Ascending aorta (tissue), 2 donors: ENCODE measurements around the gene CCR7. TPM values are rescaled to one million over a fixed set of nuclear protein-coding genes. Genes with fewer than 3 reads are reported as not detected.

Source experiments
- DNase-seq, 2 donors: peaks; one replicate each; pipeline ENCODE4 v3.0.0-alpha.2; 2019; ENCODE audit warnings: low spot score in 2 of 2
- H3K27ac ChIP-seq, 2 donors: fragments of 200-600 bp; sonication (generic); one replicate each; pipeline ENCODE4 v1.5.1; 2016 to 2017; ENCODE audit warnings: mild to moderate bottlenecking in 1 of 2
- H3K27me3 ChIP-seq: fragments of 200-600 bp; sonication (generic); one replicate; pipeline ENCODE4 v1.5.1; 2017
- H3K36me3 ChIP-seq, 2 donors: fragments of 200-600 bp; sonication (generic); one replicate each; pipeline ENCODE4 v1.5.1; 2016
- H3K4me1 ChIP-seq, 2 donors: fragments of 200-600 bp; sonication (generic); one replicate each; pipeline ENCODE4 v1.5.1; 2016 to 2017; ENCODE audit warnings: mild to moderate bottlenecking in 1 of 2
- H3K4me3 ChIP-seq, 2 donors: fragments of 200-600 bp; sonication (generic); one replicate each; pipeline ENCODE4 v1.5.1; 2016 to 2017; ENCODE audit warnings: mild to moderate bottlenecking in 1 of 2
- H3K9me3 ChIP-seq, 2 donors: fragments of 200-600 bp; sonication (generic); one replicate each; pipeline ENCODE4 v1.5.1; 2016
- CTCF ChIP-seq, 3 experiments: fragments of 200-600 bp in 2 of 3; fragments of 450-650 bp in 1 of 3; sonication (generic) in 2 of 3; IDR thresholded peaks; one replicate each; pipeline ENCODE4 v1.5.1; 2016 to 2019; ENCODE audit warnings: antibody characterized with exemption in 3 of 3, mild to moderate bottlenecking in 1 of 3, moderate library complexity in 1 of 3
- intact Hi-C: fragments of 100-400 bp; cut with DNase I; formaldehyde crosslinking; loops from one replicate; pipeline ENCODE4 v1.15.1; 2023
- total RNA-seq: library from RNA; depleted of rRNA; stranded (reverse); fragments of >200 nt; gene quantifications from one replicate; pipeline ENCODE4 v1.1.0, GENCODE V29; 2016

CCR7 gene
- total RNA-seq, 1 donor from 2014 or later: not detected

- H3K36me3 ChIP-seq: no peaks in the 10 kb centered on the region
- no peak overlapping the region for H3K27ac ChIP-seq
- intact Hi-C loops: no loop called here
- no peak overlapping the region for H3K4me3 ChIP-seq
- no peak for DNase-seq
- no peaks in the 10 kb centered on the region for H3K27me3 ChIP-seq
- H3K4me1 ChIP-seq: no peaks in the 10 kb centered on the region
- no peaks in the 10 kb centered on the region for H3K9me3 ChIP-seq
- TF ChIP-seq CTCF (IDR thresholded peaks at IDR 0.05): no peak
These were observed 53.5 kb downstream of the CCR7 start for GRCh38 chr17:40511667-40512220.

- no peaks in the 10 kb centered on the region for H3K27me3 ChIP-seq
- H3K4me3 ChIP-seq: no peak overlapping the region
- no peak for TF ChIP-seq CTCF (IDR thresholded peaks at IDR 0.05)
- no peak for DNase-seq
- H3K36me3 ChIP-seq: no peaks in the 10 kb centered on the region
- H3K4me1 ChIP-seq: no peaks in the 10 kb centered on the region
- no peak overlapping the region for H3K27ac ChIP-seq
- intact Hi-C loops: no loop called here
- no peaks in the 10 kb centered on the region for H3K9me3 ChIP-seq
These were observed 54.1 kb downstream of the CCR7 start for GRCh38 chr17:40511136-40511535.

GRCh38 chr17:40510328-40510648, 55.0 kb downstream of the CCR7 start:
- intact Hi-C loops: no loop called here
- Histone ChIP-seq H3K9me3 (no peaks in the 10 kb centered on the region), H3K27ac (no peak overlapping the region), H3K36me3 (no peaks in the 10 kb centered on the region), H3K27me3 (no peaks in the 10 kb centered on the region), H3K4me3 (no peak overlapping the region), H3K4me1 (no peaks in the 10 kb centered on the region)
- DNase-seq: no peak
- no peak for TF ChIP-seq CTCF (IDR thresholded peaks at IDR 0.05)

GRCh38 chr17:40509626-40510327, 55.5 kb downstream of the CCR7 start:
- Histone ChIP-seq H3K36me3 (no peaks in the 10 kb centered on the region), H3K4me3 (no peak overlapping the region), H3K9me3 (no peaks in the 10 kb centered on the region), H3K27ac (no peak overlapping the region), H3K27me3 (no peaks in the 10 kb centered on the region), H3K4me1 (no peaks in the 10 kb centered on the region)
- intact Hi-C loops: no loop called here
- DNase-seq: no peak
- TF ChIP-seq CTCF (IDR thresholded peaks at IDR 0.05): no peak

GRCh38 chr17:40506786-40507185, 58.5 kb downstream of the CCR7 start:
- no peak for TF ChIP-seq CTCF (IDR thresholded peaks at IDR 0.05)
- no peaks in the 10 kb centered on the region for H3K4me1 ChIP-seq
- intact Hi-C loops: no loop called here
- H3K9me3 ChIP-seq: no peaks in the 10 kb centered on the region
- H3K27me3 ChIP-seq: no peaks in the 10 kb centered on the region
- H3K36me3 ChIP-seq: no peaks in the 10 kb centered on the region
- DNase-seq: no peak
- no peak overlapping the region for H3K27ac ChIP-seq
- no peak overlapping the region for H3K4me3 ChIP-seq

Other genes starting within 250 kb of the CCR7 start
- gene GJD3, start 200.7 kb downstream of the CCR7 start, total RNA-seq: not detected
- 0.11 TPM for gene TOP2A, start 147.6 kb downstream of the CCR7 start, total RNA-seq
- gene IGFBP4, start 122.0 kb downstream of the CCR7 start, total RNA-seq: 1,295 TPM
- gene TNS4, start 63.8 kb downstream of the CCR7 start, total RNA-seq: not detected
- gene SMARCE1, start 82.3 kb upstream of the CCR7 start, total RNA-seq: 147 TPM
- gene KRT222, start 99.7 kb upstream of the CCR7 start, total RNA-seq: 3.4 TPM
- gene KRT24, start 138.3 kb upstream of the CCR7 start, total RNA-seq: not detected
- gene KRT25, start 189.9 kb upstream of the CCR7 start, total RNA-seq: not detected
- gene KRT26, start 206.7 kb upstream of the CCR7 start, total RNA-seq: not detected
- gene KRT27, start 217.1 kb upstream of the CCR7 start, total RNA-seq: not detected
- not detected for gene KRT28, start 234.5 kb upstream of the CCR7 start, total RNA-seq